Immature natural killer cell (primary cell): ENCODE measurements around the gene LDB2. TPM values are rescaled to one million over a fixed set of nuclear protein-coding genes. Genes with fewer than 3 reads are reported as not detected.
"Not testable (repeated sequence)": the region's sequence is repeated elsewhere in the genome, so short reads cannot be mapped to it uniquely, and the experiment has no call there.

Source experiments
- DNase-seq, 3 donors: peaks; one replicate each; pipeline ENCODE4 v3.0.0; 2022; ENCODE audit warnings: mixed read lengths in 1 of 3
- H3K27ac Mint-ChIP-seq, 6 donors: one replicate each; pipeline ENCODE4 v1.8.0; 2020; ENCODE audit warnings: mixed read lengths in 6 of 6, mild to moderate bottlenecking in 5 of 6, inconsistent platforms in 4 of 6, moderate library complexity in 3 of 6
- H3K27me3 Mint-ChIP-seq, 3 donors: one replicate each; pipeline ENCODE4 v1.8.0; 2020 to 2021; ENCODE audit warnings: low read depth in 3 of 3, mild to moderate bottlenecking in 3 of 3, mixed read lengths in 3 of 3, moderate library complexity in 3 of 3, inconsistent platforms in 1 of 3
- H3K36me3 Mint-ChIP-seq, 3 donors: one replicate each; pipeline ENCODE4 v1.8.0; 2020; ENCODE audit warnings: mixed read lengths in 3 of 3, inconsistent platforms in 2 of 3, mild to moderate bottlenecking in 2 of 3
- H3K4me1 Mint-ChIP-seq, 2 donors: one replicate each; pipeline ENCODE4 v1.8.0; 2020; ENCODE audit warnings: inconsistent platforms in 2 of 2, mild to moderate bottlenecking in 2 of 2, mixed read lengths in 2 of 2, moderate library complexity in 1 of 2
- H3K4me3 Mint-ChIP-seq, 5 donors: one replicate each; pipeline ENCODE4 v1.8.0; 2020; ENCODE audit warnings: mild to moderate bottlenecking in 5 of 5, mixed read lengths in 5 of 5, inconsistent platforms in 3 of 5, moderate library complexity in 3 of 5
- H3K9me3 Mint-ChIP-seq, 6 donors: one replicate each; pipeline ENCODE4 v1.8.0; 2020; ENCODE audit warnings: mild to moderate bottlenecking in 6 of 6, mixed read lengths in 6 of 6, inconsistent platforms in 4 of 6, moderate library complexity in 3 of 6
- polyA plus RNA-seq, 3 donors: library from polyadenylated mRNA; unstranded; fragments of 300-500 nt; fragmentation: Illumina TruSeq; gene quantifications; one replicate each; pipeline ENCODE4 v1.2.3, GENCODE V29; 2021

The LDB2 gene
- polyA plus RNA-seq, 3 donors from 2014 or later: 6.9 to 15.8 (median 7.5) TPM

DNA sequence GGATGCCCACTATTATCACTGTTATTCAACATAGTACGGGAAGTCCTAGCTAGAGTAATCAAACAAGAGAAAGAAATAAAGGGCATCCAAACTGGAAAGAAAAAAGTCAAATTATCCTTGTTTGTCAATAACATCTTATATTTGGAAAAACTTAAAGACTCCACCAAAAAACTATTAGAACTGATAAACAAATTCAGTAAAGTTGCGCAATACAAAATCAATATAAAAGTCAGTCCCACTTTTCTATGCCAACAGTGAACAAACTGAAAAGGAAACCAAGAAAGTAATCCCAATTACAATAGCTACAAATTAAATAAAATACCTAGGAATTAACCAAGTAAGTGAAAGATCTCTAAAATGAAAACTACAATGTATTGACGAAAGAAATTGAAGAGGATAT is 321.3 kb downstream of the LDB2 start:
- H3K27ac Mint-ChIP-seq: no peak overlapping the region
- no peaks in the 10 kb centered on the region for H3K4me1 Mint-ChIP-seq
- H3K9me3 Mint-ChIP-seq: peaks cover 0 to 3% (median 0%) of the 10 kb centered on the region in 6 donors

DNA sequence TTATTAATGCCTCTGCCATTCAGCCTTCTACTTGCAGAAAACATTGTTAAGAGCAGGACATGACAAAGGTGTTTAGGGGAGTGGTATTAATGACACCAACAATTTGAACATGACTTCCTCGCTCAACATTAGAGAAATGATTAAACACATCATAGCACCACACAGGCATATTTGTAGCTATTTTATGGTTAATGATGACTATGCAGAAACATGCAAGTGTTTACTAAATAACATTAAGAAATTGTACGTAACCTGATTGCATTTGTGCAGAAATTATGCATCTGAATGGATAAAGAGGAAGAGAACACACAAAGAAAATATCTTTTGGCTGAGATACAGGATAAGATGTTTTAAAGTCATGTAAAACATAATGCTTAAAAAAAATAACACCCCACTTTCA is 323.5 kb downstream of the LDB2 start:
- Mint-ChIP-seq H3K9me3 (peaks cover 0 to 6% (median 0%) of the 10 kb centered on the region in 6 donors), H3K4me1 (no peaks in the 10 kb centered on the region), H3K27me3 (peaks cover 0 to 2% (median 0%) of the 10 kb centered on the region in 3 donors), H3K4me3 (no peak overlapping the region), H3K36me3 (no peaks in the 10 kb centered on the region), H3K27ac (no peak overlapping the region)
- DNase-seq: no peak

More for the DNA sequence above, 321.3 kb downstream of the LDB2 start:
- peaks cover 0 to 3% (median 3%) of the 10 kb centered on the region in 3 donors for H3K36me3 Mint-ChIP-seq
- H3K27me3 Mint-ChIP-seq: peaks cover 0 to 2% (median 0%) of the 10 kb centered on the region in 3 donors
- no peak overlapping the region for H3K4me3 Mint-ChIP-seq
- no peak for DNase-seq

DNA sequence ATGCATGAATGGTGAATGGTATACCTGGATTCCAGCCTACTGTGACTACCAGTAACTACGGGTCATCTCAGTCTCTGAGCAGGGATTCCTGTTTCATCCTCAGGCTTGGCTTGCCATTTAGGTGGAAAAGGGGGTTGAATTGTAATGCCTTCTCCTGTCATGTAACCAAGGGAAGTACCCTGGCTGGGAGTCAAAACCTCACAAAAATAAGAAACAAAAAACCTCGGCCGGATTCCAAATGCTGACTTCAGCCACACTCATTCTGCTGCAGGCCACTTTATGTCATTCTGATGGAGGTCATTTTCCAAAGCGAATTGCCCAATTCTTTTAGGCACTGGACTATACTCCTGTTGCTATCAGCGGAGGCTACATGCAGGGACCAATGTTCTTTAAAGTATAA is 324.7 kb downstream of the LDB2 start:
- Mint-ChIP-seq H3K4me3 (no peak overlapping the region), H3K4me1 (no peaks in the 10 kb centered on the region), H3K9me3 (peaks cover 0 to 6% (median 0%) of the 10 kb centered on the region in 6 donors), H3K36me3 (no peaks in the 10 kb centered on the region), H3K27me3 (peaks cover 0 to 2% (median 0%) of the 10 kb centered on the region in 3 donors), H3K27ac (no peak overlapping the region)
- DNase-seq: no peak

DNA sequence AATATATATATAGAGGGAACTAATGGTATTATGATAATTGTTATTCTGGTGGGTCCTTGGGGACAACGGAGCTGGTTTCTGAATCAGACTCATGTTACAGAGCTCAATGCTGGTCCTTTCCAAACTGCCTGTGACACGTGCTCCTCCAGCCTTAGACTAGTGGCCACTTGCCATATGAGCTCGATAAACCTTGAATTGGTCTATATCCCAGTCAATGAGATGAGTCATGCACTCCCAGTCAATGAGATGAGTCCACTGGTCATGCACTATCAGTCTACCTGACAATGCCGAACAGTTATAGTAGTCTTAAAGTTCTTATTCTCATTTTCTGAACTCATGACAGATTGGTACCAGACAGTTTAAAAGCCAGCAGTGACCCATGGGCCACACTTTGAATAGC is 325.2 kb downstream of the LDB2 start:
- H3K27me3 Mint-ChIP-seq: peaks cover 0 to 2% (median 0%) of the 10 kb centered on the region in 3 donors
- no peaks in the 10 kb centered on the region for H3K4me1 Mint-ChIP-seq
- no peaks in the 10 kb centered on the region for H3K36me3 Mint-ChIP-seq
- no peak for DNase-seq
- H3K4me3 Mint-ChIP-seq: no peak overlapping the region
- H3K9me3 Mint-ChIP-seq: peaks cover 0 to 6% (median 0%) of the 10 kb centered on the region in 6 donors
- H3K27ac Mint-ChIP-seq: no peak overlapping the region

DNA sequence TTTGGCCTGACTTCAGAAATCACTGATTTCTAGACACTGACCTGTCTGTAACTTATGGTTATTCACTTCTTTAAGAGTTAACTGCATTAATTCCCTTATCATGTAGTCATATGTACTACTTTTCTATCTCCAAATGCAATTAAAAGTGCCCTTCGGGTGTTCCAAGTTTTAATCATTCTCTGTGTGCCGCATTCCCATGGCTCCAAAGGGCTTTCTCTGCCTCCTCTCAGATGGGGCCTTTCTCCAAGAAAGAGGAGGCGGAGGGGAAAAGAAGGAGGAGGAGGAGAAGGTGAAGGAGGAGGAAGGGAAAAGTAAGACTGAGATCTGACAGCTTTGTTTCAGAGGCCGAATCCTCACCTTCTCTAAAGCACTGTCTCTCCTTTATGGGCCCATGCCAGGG is 325.8 kb downstream of the LDB2 start:
- Mint-ChIP-seq H3K36me3 (no peaks in the 10 kb centered on the region), H3K27me3 (peaks cover 0 to 2% (median 0%) of the 10 kb centered on the region in 3 donors), H3K4me3 (no peak overlapping the region), H3K9me3 (peaks cover 0 to 6% (median 0%) of the 10 kb centered on the region in 6 donors), H3K4me1 (no peaks in the 10 kb centered on the region), H3K27ac (no peak overlapping the region)
- no peak for DNase-seq

DNA sequence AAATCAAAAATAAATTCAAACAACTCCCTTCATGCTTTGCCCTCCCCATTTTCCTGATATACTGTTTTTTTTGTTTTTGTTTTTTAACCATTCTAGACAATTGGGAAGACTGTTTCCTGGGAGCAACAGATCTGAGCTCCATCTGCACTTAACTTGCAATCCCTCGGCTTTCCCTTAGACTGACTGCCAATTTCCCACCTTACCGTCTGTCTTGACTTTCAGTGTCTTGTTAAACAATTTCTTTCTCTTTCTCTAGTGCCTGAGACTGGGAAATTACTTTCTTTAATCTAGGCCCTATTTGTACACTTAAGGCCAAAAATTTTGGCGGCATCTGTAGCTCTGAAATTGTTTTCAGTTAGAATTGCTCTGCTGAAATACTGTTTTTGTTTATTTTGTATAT is 326.3 kb downstream of the LDB2 start:
- no peaks in the 10 kb centered on the region for H3K36me3 Mint-ChIP-seq
- H3K4me1 Mint-ChIP-seq: no peaks in the 10 kb centered on the region
- no peak overlapping the region for H3K27ac Mint-ChIP-seq
- peaks cover 0 to 6% (median 0%) of the 10 kb centered on the region in 6 donors for H3K9me3 Mint-ChIP-seq
- H3K27me3 Mint-ChIP-seq: peaks cover 0 to 4% (median 0%) of the 10 kb centered on the region in 3 donors
- DNase-seq: no peak
- H3K4me3 Mint-ChIP-seq: no peak overlapping the region

DNA sequence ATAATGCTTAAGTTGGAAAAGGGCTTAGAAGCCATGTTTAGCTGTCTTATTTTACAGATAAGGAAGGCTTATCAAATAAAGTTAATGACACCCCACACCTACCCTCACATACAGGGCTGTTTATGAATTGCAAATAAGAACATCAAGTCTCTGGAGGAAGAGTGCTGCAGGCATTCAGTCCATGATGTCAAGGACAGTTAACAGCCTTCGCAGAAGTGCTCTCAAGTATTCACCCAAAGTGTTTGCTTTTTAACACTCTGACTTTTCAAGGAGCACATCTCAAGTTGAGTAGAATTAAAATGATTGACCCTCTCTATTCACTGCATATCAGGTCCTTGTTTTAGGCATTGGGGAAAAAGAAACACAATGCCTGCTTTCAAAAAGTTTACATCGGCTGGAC is 328.7 kb downstream of the LDB2 start:
- Mint-ChIP-seq H3K27me3 (peaks cover 0 to 4% (median 0%) of the 10 kb centered on the region in 3 donors), H3K36me3 (no peaks in the 10 kb centered on the region), H3K27ac (no peak overlapping the region), H3K4me3 (no peak overlapping the region), H3K4me1 (no peaks in the 10 kb centered on the region), H3K9me3 (peaks cover 0 to 4% (median 0%) of the 10 kb centered on the region in 6 donors)
- no peak for DNase-seq

DNA sequence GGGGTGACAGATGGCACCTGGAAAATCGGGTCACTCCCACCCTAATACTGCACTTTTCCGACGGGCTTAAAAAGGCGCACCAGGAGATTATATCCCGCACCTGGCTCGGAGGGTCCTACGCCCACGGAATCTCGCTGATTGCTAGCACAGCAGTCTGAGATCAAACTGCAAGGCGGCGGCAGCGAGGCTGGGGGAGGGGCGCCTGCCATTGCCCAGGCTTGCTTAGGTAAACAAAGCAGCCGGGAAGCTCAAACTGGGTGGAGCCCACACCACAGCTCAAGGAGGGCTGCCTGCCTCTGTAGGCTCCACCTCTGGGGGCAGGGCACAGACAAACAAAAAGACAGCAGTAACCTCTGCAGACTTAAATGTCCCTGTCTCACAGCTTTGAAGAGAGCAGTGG is 341.1 kb downstream of the LDB2 start:
- H3K36me3 Mint-ChIP-seq, H3K4me1 Mint-ChIP-seq, H3K4me3 Mint-ChIP-seq, DNase-seq, H3K27me3 Mint-ChIP-seq, H3K27ac Mint-ChIP-seq: not testable (repeated sequence)
- H3K9me3 Mint-ChIP-seq: peaks cover 0 to 16% (median 3%) of the 10 kb centered on the region in 6 donors

DNA sequence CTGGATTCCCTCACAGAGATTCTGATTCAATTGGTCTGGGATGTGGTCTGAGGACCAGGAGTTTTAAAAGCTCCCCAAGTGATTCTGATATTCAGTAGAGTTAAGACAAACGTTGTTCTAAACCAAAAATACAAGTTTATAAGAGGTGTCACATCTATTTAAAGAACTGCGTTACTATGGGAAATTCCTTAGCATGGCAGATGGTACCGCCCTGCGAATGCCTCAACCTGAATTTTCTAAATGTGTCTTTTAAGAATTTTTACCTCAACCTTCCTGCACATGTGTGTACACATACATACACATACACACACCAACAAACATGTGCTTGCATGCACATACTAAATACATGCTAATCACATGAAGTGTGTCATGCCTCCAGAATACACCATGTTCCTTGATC is 343.3 kb downstream of the LDB2 start:
- H3K9me3 Mint-ChIP-seq: peaks cover 0 to 12% (median 3%) of the 10 kb centered on the region in 6 donors
- H3K36me3 Mint-ChIP-seq: no peaks in the 10 kb centered on the region
- no peak overlapping the region for H3K4me3 Mint-ChIP-seq
- H3K27me3 Mint-ChIP-seq: no peaks in the 10 kb centered on the region
- H3K27ac Mint-ChIP-seq: no peak overlapping the region
- H3K4me1 Mint-ChIP-seq: no peaks in the 10 kb centered on the region
- DNase-seq: no peak

DNA sequence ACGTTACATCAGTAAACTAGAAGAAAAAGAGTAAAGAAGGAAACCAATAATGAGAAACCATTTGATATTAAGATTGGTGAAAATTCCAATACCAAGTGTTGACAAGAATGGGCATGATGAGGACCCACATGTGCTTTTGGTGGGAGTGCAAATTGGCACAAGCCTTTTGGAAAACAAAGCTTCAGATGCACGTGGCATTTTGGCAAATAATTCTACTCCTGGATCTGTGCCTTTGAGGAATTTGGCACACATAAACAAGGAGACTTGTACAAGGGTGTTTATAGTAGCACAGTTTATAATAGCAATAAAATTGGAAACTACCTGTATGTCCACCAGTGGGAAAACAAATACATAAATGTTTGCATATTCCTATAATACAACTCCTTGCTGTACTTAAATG is 347.9 kb downstream of the LDB2 start:
- Mint-ChIP-seq H3K27ac (no peak overlapping the region), H3K27me3 (peaks cover 0 to 3% (median 1%) of the 10 kb centered on the region in 3 donors), H3K9me3 (peaks cover 0 to 6% (median 0%) of the 10 kb centered on the region in 6 donors), H3K4me1 (no peaks in the 10 kb centered on the region), H3K36me3 (peaks cover 0 to 4% (median 0%) of the 10 kb centered on the region in 3 donors), H3K4me3 (no peak overlapping the region)
- DNase-seq: no peak

DNA sequence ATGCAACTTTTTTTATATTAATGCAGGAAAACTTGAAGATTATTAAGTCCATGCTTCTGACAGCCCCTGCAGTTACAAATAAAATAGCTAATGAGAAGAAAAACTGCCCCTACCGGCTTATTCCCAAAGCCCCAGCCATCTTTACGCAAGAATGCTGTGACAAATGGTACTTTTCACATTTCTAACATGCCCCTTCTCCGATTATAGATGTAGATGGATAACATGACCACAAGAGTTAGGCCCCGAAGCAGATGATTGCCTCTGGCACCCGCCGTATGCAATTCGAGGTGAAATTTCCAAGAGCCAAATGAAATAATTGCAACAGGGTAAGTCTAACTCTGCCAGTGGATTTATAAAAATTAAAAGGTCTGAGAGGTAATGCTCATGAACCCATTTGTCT is 352.8 kb downstream of the LDB2 start:
- no peaks in the 10 kb centered on the region for H3K4me1 Mint-ChIP-seq
- H3K27me3 Mint-ChIP-seq: peaks cover 0 to 3% (median 1%) of the 10 kb centered on the region in 3 donors
- H3K4me3 Mint-ChIP-seq: no peak overlapping the region
- H3K36me3 Mint-ChIP-seq: peaks cover 0 to 7% (median 4%) of the 10 kb centered on the region in 3 donors
- H3K9me3 Mint-ChIP-seq: peaks cover 0 to 12% (median 1%) of the 10 kb centered on the region in 6 donors
- H3K27ac Mint-ChIP-seq: no peak overlapping the region
- DNase-seq: no peak

DNA sequence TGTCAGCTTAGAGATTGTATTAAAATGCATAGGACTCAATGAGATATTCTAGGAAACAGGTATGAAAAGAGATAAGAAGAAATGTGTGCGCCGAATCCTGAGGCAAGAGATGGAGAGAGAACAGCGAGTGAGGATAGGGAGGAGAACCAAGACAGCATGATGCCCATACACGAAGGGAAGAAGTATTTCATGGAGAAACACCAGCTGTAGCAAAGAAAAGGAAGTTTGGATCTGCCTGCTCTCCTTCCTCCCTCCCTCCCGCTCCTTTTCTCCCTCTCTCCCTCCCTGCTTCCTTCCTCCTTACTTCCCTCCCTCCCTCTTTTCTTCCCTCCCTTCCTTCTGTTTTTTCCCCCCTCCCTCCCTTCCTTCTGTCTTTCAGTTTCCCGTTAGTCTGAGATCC is 353.6 kb downstream of the LDB2 start:
- no peak for DNase-seq
- Mint-ChIP-seq H3K27ac (no peak overlapping the region), H3K4me1 (no peaks in the 10 kb centered on the region), H3K4me3 (no peak overlapping the region), H3K36me3 (peaks cover 0 to 7% (median 4%) of the 10 kb centered on the region in 3 donors), H3K9me3 (peaks cover 0 to 12% (median 1%) of the 10 kb centered on the region in 6 donors), H3K27me3 (peaks cover 0 to 3% (median 1%) of the 10 kb centered on the region in 3 donors)

DNA sequence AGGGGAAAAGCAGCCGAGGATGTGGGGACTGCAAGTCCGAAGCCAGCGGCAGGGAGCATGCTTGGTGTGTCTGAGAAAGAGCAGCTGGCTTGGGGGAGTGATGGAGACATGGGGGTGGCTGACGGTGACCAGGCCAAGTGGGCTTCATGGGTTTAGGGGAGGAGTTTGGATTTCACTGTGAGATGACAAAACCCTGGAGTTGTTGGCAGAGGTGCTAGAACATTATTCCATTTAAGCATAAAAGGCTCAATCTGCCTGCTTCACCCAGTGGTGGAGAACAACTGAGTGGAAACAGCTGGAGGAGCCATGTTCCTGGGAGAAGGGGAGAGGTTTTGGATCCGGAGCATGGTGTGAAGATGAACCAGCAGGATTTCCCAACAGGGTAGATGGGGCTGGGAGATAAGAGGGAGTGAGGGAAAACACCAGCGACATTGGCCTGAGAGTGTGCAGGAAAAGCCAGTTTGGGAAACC is 354.2 kb downstream of the LDB2 start:
- no peak for DNase-seq
- H3K4me3 Mint-ChIP-seq: no peak overlapping the region
- peaks cover 0 to 3% (median 0%) of the 10 kb centered on the region in 3 donors for H3K27me3 Mint-ChIP-seq
- no peaks in the 10 kb centered on the region for H3K4me1 Mint-ChIP-seq
- peaks cover 0 to 7% (median 4%) of the 10 kb centered on the region in 3 donors for H3K36me3 Mint-ChIP-seq
- H3K27ac Mint-ChIP-seq: no peak overlapping the region
- H3K9me3 Mint-ChIP-seq: peaks cover 0 to 12% (median 1%) of the 10 kb centered on the region in 6 donors

DNA sequence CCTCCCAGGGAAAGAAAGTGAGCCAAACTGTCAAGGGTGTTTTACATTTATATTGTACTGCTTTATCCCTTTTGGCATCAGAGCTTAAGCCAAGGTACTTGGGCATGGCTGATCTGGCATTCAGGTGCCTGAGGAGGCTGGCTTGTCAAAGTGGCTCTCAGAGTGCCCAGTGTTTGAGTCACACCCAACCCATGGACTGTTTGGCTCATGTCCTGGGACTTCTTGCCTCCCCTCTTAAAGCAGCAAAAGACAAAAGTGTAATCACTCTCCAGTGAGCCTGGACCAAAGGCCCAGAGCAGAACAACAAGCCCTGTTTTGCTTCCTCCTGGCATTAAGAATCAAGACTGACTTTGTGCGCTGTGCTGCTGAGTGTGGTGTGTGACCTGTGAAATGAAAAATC is 360.5 kb downstream of the LDB2 start:
- Mint-ChIP-seq H3K9me3 (peaks cover 0 to 4% (median 0%) of the 10 kb centered on the region in 6 donors), H3K27me3 (no peaks in the 10 kb centered on the region), H3K36me3 (peaks cover 0 to 4% (median 0%) of the 10 kb centered on the region in 3 donors), H3K4me3 (no peak overlapping the region), H3K4me1 (no peaks in the 10 kb centered on the region), H3K27ac (no peak overlapping the region)
- no peak for DNase-seq
